GM19324 (cell line): Measurements from ENCODE around the gene FAM174B.

Experiments
- ATAC-seq: cut with Tn5 transposase; IDR thresholded peaks from one replicate; pipeline ENCODE4 v1.9.1; 2021; ENCODE audit warnings: mild to moderate bottlenecking, moderate library complexity; ENCODE audit not compliant: unreplicated experiment, low FRiP score

The FAM174B gene

DNA sequence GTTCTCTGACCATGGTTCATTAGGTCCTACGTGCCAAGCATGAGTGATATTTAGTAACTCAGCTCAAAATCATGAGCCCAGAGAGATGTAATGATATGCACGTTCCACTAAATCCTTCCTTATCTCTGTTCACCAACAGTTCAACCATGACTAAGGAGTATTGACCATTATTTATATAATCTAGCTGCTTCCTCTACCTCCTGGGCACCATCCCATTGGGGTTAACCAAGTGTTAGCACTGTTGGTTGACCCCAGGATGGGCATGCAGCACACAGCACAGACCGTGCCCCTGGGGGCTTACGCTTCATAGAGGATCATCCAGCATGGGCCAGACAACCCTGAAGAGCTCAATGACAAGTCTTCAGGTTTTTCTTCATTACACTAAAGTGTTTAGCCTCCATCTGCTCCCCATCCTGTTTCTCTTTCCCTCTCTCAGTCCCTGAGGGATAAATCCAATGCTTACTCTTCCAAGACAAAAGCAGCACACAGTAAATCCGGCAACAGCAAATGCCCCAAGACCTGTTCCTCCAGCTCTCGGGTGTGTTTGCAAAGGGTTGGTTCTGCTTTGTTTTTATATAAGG, 10.4 kb downstream of the FAM174B start:
- no peak for ATAC-seq

DNA sequence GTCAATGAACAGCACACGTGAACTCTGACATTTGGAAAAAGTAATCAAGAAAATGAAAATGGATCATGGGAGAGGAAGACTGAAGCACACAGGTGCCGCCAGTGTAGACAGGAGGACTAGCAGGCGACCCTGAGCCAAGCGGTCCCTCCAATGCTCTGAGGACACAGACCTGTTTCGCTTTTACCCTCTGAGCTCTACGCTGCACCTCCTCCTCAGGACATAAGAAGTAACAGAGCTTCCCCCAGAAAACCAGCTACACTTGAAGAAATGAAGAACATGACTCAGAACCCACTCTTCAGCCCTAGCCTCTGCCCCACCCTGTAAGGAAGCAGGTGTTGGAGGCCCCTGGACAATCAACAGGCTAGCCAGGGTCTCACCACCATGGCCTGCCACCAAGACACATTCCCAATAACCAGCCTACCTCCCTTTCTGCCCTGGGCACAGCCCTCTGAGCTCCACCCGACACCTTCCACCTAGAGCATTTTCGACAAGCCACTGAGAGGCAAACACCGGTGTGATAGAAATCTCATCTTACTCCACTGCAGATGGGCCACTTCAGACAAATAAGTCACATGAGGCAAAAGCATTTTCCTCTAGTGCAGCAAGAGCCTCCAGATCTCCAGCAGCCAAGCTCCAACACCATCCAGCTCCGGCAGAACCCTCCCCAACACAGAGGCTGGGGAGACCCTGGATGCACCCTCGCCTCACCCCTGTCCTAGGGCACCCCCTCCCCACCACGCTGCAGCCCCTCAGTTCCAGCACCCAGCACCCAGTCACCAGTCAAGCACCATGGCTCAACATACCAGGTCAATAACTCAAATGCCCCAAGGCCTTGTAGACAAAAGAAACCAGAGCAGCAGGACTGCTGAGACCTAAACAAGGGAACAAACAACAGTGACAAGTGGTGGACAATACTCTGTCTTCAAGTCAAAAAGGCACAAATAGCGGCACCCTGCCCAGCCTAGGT, 11.4 kb downstream of the FAM174B start:
- no peak for ATAC-seq

DNA sequence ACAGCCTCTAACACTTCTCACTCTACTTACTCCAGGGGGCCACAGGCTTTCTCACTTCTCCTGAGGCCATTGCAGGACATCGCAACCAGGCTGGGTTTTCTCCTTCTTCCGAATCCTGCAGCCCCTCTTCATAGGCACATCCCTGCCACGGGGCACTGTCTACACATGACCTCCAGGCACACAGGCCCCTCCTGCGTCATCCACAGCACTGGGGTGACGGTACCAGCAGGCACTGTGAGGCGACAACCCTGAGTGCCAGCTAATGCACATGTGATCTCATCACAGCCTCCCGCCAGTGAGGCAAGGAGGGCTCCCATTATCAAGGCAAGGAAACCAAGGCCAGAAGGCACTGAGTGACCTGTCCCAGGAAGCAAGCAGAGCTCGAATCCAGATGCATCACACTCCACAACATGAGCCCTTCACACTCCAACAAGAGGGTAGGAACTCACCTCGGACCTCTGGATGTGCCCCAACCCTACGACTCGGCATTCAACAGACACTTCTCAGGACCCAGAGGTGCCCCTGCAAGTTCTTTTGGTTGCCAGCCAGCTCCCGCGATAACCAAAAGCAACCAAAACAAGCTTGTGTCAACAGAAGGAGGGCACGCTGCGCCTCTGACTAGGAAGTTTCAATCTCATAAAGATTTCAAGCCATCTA, 16.7 kb downstream of the FAM174B start:
- ATAC-seq: no peak

DNA sequence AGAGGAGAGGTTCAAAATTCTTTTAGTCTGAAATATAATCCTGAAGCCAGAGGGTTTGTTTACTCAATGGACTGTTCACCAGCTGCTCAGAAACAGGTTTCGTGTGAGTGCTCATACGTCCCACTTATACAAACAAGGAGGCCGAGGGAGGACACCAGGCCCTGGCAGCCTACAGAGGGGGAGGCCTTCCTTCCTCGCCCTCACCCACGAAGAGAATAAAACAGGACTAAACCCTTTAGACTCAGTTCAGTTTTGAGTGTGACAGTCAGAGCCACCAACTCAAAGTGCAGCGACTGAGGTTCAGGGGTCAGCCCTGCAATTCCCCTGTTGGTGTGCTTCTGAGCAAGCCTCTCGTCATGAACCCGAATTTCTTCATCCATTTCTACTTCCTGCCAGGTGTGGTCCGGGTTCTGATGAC, 17.3 kb downstream of the FAM174B start:
- no peak for ATAC-seq

DNA sequence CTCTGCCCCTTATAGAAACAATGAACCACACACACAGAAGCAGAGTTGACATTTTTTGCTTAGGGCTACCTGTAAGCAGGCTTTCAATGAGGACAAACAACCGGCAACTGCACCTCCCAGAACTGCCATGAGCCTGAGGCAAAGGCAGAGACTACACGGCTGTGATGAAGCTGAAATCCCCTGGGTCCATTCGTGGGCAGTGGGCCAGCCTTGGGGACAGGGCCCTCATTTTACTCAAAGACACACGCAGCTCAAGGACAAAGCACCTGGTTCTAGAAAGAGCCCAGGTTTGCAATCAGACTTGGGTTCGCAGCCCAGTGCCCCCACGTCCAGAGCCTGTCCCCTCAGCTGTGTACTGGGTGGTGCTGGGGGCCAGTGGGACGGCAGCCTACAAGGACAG, 17.9 kb downstream of the FAM174B start:
- no peak for ATAC-seq

DNA sequence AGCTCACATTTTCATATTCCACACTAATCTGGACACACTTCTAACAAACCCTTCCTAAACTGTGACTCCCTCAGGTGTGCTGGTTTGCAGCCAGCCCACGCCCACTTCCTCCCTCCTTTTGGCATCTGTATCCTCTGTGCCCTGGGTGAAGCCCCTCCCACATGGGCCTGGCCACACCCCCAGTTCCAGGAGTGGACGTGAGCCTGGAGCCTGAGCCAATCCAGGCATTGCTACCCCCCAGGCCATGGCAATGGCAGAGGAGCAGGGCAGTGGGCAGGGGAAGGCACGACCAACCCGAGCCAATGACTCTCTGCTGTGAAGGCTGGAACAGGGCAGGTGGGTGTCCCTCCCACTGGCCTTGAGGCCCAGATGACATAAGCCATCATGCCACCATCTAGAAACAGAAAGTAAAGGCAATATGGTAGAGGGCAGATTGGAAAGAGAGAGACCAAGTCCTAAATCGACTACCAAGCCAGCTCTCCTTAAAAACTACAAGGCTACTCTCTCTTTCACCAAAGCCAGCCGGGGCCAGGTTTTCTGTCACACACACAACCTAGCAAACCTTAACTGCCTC, 18.6 kb downstream of the FAM174B start:
- no peak for ATAC-seq

DNA sequence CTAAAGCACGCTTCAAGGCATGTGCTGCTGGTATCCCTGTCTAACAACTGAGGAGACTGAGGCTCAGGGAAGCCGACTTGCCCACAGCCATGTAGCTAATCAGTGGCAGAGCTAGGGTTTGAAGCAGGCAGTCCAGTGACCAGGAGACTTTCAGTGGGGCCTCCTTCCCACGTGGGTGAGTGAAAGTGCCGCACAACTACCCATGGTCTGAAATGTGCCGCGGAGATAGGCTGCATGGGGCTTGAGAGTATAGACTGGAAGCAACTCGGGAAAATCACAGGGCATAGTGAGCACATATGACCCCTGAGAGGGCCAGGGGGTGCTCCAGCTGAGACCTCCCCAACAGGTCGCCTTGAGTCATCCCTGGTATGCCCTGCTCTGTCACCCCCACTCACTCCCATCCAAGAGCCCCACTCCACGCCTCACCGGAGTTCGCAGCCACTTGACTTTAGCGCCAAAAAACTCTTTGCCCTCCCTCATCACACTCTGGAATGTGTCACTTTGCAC, 19.1 kb downstream of the FAM174B start:
- ATAC-seq: no peak

DNA sequence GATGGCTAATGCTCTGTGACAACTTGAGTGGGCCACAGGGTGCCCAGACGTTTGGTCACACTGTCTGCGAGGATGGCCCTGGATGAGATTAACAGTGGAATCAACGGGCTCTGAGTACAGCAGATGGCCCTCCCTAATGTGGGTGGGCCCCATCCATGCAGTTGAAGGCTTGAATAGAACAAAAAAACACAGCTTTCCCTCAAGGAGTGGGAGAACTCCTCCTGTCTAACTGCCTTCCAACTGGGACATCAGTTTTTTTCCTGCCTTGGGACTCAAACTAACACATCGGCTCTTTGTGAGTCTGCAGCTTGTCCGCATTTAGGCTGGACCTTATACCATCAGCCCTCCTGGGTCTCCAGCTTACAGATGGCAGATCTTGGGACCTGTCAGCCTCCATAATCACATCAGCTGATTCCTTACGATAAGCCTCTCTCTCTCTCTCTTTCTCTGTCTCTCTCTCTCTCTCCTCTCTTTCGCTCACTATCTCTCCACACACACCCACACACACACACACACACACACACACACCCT, 20.8 kb downstream of the FAM174B start:
- no peak for ATAC-seq

DNA sequence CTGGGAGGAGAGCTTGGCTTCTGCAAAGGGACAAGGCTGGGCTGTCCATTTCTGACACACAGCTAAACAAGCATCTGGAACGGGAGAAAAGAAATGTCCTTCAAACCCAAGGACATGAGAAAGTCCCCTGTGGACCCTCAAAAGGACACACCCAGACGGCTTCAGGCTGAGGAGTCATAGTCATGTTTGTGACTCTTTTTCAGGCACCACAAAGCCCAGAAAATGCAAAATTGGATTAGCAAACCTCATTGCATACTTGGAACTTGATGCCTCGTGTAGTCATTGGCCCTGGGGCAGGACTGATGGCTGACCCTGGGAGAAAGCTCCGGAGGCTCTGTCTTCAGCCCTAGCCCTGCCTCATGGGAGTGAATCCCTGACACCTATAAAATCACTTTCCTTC, 21.5 kb downstream of the FAM174B start:
- ATAC-seq: no peak

DNA sequence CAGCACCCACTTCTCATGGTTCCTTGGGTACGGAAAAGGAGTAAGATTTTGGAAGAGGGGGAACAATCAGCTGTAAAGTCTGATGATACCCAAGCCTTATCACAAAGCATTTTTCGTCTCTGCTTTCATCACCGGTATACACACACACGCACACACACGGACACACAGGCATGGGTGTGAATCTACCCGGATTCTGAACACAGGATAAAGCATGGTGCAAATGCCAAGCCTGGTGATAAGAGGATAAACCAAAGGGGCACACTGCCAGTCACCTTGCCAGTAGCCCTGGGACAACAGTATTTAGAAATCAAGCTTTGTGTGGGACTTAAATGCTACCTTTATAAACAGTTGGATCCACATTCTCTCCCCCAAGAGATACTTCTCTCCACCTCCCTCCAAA, 22.2 kb downstream of the FAM174B start:
- ATAC-seq: no peak

DNA sequence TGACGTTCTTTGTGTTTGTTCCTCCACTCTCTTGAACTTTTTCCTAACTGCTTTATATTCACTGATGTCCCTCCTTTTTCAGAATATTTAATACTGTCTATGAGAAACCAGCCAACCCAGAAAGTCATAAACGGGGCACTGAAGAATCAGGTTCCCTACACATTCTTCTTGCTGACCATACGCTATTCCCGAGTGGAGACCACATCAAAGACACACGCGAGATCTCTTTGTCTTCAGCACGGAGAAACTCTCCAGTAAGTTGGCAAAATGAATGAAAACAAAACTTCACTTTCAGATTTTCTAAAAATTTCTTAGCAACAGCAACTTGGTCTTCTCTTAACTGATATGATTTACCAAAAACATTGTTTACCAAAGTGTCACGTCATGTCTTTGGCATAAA, 22.6 kb downstream of the FAM174B start:
- ATAC-seq: no peak

DNA sequence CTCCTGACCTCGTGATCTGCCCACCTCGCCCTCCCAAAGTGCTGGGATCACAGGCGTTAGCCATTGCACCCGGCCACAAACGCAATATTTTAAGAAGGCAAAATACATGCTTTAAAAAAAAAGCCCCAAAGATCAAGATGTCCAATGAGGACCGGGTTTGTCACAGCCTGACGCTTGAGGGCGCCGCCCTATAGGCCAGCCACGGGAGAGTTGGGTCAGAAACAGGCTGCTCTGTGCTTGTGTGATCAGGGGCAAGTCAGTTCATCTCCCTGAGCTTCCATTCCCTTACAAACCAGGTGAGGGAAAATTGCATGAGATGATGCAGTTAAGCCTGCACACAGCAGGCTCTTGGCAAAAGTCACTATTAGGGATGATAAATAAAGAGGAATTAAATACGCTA, 23.9 kb downstream of the FAM174B start:
- no peak for ATAC-seq

DNA sequence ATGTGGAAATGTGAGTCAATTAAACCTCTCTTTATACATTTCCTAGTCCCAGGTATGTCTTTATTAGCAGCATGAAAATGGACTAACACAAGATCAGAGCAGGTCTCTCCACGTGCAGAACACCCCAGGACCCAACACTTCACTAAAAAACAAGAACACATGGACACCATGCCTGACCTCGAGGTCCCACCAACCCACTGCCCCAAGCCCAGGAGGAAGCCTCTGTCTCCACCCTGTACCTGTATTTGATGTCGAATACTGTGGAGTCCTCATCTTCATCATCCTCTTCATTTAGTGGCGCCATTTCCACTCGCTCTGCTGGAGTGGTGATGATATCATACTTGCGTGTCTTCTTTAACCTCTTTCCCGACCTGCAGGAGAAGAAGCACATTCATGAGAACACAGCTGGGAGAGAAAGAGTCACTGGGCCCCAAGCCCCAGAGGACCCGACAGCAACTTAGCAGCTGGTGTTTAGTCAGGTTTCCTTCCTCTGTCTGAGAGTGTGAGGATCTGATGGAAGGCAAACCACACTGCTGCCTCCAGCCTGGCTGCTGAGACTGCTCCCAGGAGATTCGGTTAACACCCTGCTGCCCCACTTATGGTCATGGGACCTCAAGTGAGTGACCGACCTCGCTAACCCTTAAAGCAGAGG, 25.5 kb downstream of the FAM174B start:
- ATAC-seq: no peak

DNA sequence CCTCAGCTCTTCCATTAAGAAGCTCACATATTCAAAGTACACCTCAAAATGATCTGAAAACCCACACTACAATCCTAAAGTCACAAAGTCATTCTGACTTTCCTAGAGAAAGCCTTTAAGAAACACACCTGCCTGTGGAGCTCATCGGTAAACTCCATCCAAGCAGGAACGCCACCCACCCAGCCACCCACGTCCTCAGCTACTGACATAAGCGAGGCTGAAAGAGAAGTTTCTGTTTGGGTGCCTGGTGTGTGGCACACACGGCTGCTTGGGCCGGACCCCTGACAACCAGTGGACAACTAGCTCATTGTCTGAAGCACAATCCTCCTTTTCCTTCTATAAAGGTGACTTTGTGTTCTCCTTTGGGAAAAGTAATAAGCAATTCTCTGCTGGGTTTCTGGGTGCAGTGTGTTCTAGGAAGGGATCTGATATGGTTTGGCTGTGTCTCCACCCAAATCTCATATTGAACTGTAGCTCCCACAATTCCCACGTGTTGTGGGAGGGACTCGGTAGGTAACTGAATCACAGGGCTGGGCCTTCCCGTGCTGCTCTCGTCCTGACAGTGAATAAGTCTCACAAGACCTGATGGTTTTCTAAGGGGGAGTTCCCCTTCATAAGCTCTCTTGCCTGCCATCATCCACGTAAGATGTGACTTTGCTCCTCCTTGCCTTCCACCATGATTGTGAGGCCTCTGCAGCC, 26.1 kb downstream of the FAM174B start:
- no peak for ATAC-seq

DNA sequence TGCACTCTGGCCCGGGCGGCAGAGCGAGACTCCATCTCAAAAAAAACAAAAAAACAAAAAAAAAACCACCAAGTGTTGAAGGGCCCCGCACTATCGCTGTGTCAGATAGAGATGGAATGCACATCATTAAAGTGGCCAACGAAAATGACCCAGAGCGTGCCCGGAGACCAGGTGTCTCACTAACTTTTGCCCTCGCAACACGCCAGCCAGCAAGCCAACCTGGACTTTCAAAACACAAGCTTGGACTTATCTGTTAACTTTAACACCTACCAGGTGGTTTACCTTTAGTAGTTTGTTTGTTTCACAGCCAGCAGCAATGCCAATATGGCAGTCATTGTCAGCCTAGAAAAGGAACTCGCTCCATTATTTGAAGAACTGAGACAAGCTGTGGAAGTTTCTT, 28.6 kb downstream of the FAM174B start:
- ATAC-seq: no peak

DNA sequence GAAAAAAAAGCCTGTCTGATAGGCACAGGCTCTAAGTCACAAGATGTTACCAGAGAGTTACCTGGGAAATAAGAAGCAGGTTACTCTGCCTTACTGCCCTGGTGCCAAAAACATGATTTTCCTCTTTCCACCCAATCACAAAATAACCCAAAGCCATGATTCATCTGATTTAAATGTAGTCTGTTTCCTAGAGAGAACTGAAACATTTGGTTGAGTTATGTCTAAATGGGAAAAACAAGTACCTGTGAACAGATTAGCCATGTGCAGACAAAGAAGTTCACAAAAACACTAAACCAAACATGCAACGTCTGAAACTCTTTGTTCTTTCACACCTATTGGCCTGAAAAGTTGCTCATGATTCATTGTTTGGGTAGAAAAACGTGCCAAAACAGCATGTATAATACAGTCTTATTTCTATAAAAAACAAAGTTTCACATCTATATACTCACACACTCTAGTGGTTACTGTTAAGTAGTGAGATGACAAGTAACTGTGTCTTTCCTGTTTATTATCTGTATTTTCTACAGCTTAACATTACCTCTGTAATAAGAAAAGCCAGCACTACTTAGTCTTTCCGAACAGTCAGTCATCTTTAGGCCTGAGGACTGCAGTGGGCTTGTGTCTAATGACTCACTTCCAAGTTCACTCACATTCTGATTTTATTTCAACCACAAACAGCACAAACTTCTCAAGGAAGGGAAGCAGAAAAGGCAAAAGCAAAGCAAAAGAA, 30.2 kb downstream of the FAM174B start:
- ATAC-seq: peak; percentile 61

DNA sequence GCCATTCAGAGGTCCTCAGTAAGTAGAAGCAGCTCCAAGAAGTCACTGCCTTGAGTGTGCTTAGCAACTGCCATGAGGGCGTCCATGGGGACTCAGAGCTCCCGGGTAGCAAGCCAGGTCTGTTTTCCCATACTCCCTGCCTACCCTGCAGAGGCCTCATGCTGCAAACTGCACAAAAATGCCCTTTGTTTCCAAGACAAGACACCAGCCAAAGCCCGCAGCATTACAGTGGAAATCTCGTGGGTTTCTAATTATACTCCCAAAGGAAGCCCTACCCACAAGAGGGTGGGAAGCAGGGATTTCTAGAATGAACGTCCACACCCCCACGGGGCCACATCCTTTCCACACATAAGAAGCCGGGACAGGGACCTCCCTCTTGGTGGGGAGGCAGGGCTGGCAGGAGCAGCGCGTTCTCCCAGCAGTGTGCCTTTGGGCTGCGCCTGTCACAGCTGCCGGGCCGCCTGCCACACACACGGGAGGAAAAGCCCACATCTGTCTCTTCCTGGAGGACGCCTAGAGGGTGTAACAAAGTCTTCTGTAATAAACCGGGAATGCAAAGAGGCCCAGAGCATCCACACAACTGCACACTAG, 31.1 kb downstream of the FAM174B start:
- no peak for ATAC-seq

DNA sequence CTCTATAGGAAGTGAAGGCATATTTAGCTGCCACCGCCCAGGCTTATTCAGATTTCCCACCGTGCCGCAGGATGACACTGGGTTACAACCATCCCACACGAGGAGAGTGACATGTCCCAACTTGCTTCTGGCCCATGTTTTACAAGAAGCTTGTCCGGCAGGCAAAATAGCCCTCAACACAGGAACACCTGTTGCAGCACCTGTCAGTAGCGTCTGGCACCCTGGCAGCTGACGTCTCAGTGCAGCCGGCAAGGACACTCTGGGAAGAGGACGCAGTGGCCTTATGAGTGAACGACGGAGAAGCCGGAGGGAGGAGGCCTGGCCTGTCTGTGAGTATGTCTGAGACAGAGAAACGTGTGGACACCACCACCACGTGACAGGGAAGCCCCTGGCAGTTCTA, 32.1 kb downstream of the FAM174B start:
- no peak for ATAC-seq
